HL-60 (cell line): ENCODE results near the gene DOCK1.

Experiments
- DNase-seq, 2 experiments: peaks; one replicate each; pipeline ENCODE4 v3.0.0-alpha.2; 2010 to 2020; ENCODE audit warnings: low read depth in 1 of 2, low spot score in 1 of 2
- H3K27ac ChIP-seq: fragments of 250-450 bp; sonication (Bioruptor Pico); replicated peaks from 2 replicates; pipeline ENCODE4 v1.5.1; 2020; ENCODE audit warnings: mild to moderate bottlenecking, moderate library complexity
- H3K27me3 ChIP-seq: fragments of 250-450 bp; sonication (Bioruptor Pico); 2 replicates; pipeline ENCODE4 v1.5.1; 2021; ENCODE audit warnings: mild to moderate bottlenecking, moderate library complexity; ENCODE audit not compliant: insufficient read depth, poor library complexity, severe bottlenecking
- H3K4me3 ChIP-seq: replicated peaks from 2 replicates; pipeline ENCODE4 v1.5.1; 2011; ENCODE audit warnings: mild to moderate bottlenecking, control low read depth, low read length; ENCODE audit not compliant: insufficient read depth
- CTCF ChIP-seq: IDR thresholded peaks from one replicate; pipeline ENCODE4 v1.5.1; 2011; ENCODE audit warnings: low read length, control low read depth, inconsistent platforms; ENCODE audit not compliant: insufficient read depth
- GABPA ChIP-seq: IDR thresholded peaks from 2 replicates; pipeline ENCODE4 v1.6.1; 2012; ENCODE audit warnings: low read depth
- POLR2AphosphoS5 ChIP-seq: IDR thresholded peaks from 2 replicates; pipeline ENCODE4 v1.6.1; 2012; ENCODE audit warnings: low read depth
- SPI1 ChIP-seq: IDR thresholded peaks from 2 replicates; pipeline ENCODE4 v1.6.1; 2012; ENCODE audit warnings: low read depth, mild to moderate bottlenecking, borderline replicate concordance
- TF ChIP-seq, protein P1 (sequence below): IDR thresholded peaks from 2 replicates; pipeline ENCODE4 v1.6.1; 2012; ENCODE audit warnings: low read depth; ENCODE audit not compliant: insufficient replicate concordance

Gene DOCK1

GRCh38 chr10:126904516-126904817 is 761 bp upstream of the DOCK1 start:
- DNase-seq = no peak
- Histone ChIP-seq H3K27me3 (peaks cover 9% of the 10 kb centered on the region), H3K4me3 (no peak overlapping the region), H3K27ac (no peak overlapping the region)
- TF ChIP-seq SPI1 = no peak
- TF ChIP-seq POLR2AphosphoS5 = no peak
- no peak for TF ChIP-seq CTCF
- TF ChIP-seq, protein P1, sequence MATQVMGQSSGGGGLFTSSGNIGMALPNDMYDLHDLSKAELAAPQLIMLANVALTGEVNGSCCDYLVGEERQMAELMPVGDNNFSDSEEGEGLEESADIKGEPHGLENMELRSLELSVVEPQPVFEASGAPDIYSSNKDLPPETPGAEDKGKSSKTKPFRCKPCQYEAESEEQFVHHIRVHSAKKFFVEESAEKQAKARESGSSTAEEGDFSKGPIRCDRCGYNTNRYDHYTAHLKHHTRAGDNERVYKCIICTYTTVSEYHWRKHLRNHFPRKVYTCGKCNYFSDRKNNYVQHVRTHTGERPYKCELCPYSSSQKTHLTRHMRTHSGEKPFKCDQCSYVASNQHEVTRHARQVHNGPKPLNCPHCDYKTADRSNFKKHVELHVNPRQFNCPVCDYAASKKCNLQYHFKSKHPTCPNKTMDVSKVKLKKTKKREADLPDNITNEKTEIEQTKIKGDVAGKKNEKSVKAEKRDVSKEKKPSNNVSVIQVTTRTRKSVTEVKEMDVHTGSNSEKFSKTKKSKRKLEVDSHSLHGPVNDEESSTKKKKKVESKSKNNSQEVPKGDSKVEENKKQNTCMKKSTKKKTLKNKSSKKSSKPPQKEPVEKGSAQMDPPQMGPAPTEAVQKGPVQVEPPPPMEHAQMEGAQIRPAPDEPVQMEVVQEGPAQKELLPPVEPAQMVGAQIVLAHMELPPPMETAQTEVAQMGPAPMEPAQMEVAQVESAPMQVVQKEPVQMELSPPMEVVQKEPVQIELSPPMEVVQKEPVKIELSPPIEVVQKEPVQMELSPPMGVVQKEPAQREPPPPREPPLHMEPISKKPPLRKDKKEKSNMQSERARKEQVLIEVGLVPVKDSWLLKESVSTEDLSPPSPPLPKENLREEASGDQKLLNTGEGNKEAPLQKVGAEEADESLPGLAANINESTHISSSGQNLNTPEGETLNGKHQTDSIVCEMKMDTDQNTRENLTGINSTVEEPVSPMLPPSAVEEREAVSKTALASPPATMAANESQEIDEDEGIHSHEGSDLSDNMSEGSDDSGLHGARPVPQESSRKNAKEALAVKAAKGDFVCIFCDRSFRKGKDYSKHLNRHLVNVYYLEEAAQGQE = no peak
- no peak for TF ChIP-seq GABPA

- Histone ChIP-seq H3K4me3 (no peak overlapping the region), H3K27me3 (peaks cover 9% of the 10 kb centered on the region), H3K27ac (no peak overlapping the region)
- no peak for DNase-seq
- TF ChIP-seq CTCF (no peak), SPI1 (no peak), GABPA (no peak), POLR2AphosphoS5 (no peak)
- TF ChIP-seq, protein P1 = no peak
Observed at GRCh38 chr10:126905776-126906703, 812 bp downstream of the DOCK1 start.

GRCh38 chr10:126906704-126907422 is 1.6 kb downstream of the DOCK1 start:
- H3K4me3 ChIP-seq = no peak overlapping the region
- no peak for DNase-seq
- no peak overlapping the region for H3K27ac ChIP-seq
- H3K27me3 ChIP-seq = peaks cover 9% of the 10 kb centered on the region
- TF ChIP-seq GABPA (no peak), SPI1 (no peak), CTCF (no peak), POLR2AphosphoS5 (no peak)
- TF ChIP-seq, protein P1 = no peak
